H1 (cell line): ENCODE results near the gene MAD2L1BP.

Source experiments
- ASH2L ChIP-seq: fragments of 200-600, 300-600 bp; sonication (generic); IDR thresholded peaks from one replicate; pipeline ENCODE4 v1.7.1; 2017; ENCODE audit warnings: low read length
- CEBPB ChIP-seq: IDR thresholded peaks from 2 replicates; pipeline ENCODE4 v1.6.1; 2012; ENCODE audit warnings: low read depth, low read length
- EZH2 ChIP-seq: fragments of 200-600 bp; sonication (generic); IDR thresholded peaks from 2 replicates; pipeline ENCODE4 v1.7.1; 2012; ENCODE audit warnings: low read depth, mild to moderate bottlenecking, moderate library complexity, low read length, inconsistent platforms; ENCODE audit not compliant: severe bottlenecking
- GABPA ChIP-seq: IDR thresholded peaks from 2 replicates; pipeline ENCODE4 v1.6.1; 2011; ENCODE audit warnings: mild to moderate bottlenecking, low read length, moderate library complexity, borderline replicate concordance; ENCODE audit not compliant: insufficient read depth
- GTF2F1 ChIP-seq: IDR thresholded peaks from 2 replicates; pipeline ENCODE4 v1.6.1; 2012; ENCODE audit warnings: low read depth, low read length, improper control_type of control experiment, borderline replicate concordance
- NRF1 ChIP-seq: IDR thresholded peaks from 2 replicates; pipeline ENCODE4 v1.6.1; 2011; ENCODE audit warnings: mild to moderate bottlenecking, low read depth, low read length, improper control_type of control experiment
- RNF2 ChIP-seq: fragments of 200-900, 300-1000 bp; sonication (generic); IDR thresholded peaks from 2 replicates; pipeline ENCODE4 v1.7.1; 2016; ENCODE audit warnings: borderline replicate concordance, low read depth, mild to moderate bottlenecking, antibody characterized with exemption, low read length; ENCODE audit not compliant: poor library complexity, severe bottlenecking; ENCODE audit errors: missing control alignments
- SIX5 ChIP-seq: IDR thresholded peaks from 2 replicates; pipeline ENCODE4 v1.6.1; 2011; ENCODE audit warnings: mild to moderate bottlenecking, low read depth, low read length
- SRF ChIP-seq: IDR thresholded peaks from 2 replicates; pipeline ENCODE4 v1.6.1; 2011; ENCODE audit warnings: mild to moderate bottlenecking, low read depth, low read length, moderate library complexity
- YY1 ChIP-seq: IDR thresholded peaks from 2 replicates; pipeline ENCODE4 v1.6.1; 2011; ENCODE audit warnings: low read depth, mild to moderate bottlenecking, low read length
- ZNF274 ChIP-seq: IDR thresholded peaks from 2 replicates; pipeline ENCODE4 v1.7.0; 2012; ENCODE audit warnings: low read length, borderline replicate concordance; ENCODE audit errors: extremely low read depth
- TF ChIP-seq, protein P1 (sequence below), 3 experiments: IDR thresholded peaks; 1 replicate in 2 of 3; 2 replicates in 1 of 3; pipeline versions ENCODE4 v1.5.1 to v1.6.1; 2011; ENCODE audit warnings: low read length in 3 of 3, mild to moderate bottlenecking in 3 of 3, inconsistent platforms in 2 of 3, low read depth in 1 of 3, moderate library complexity in 1 of 3; ENCODE audit not compliant: insufficient read depth in 1 of 3; ENCODE audit errors: control extremely low read depth in 1 of 3
- TF ChIP-seq, protein P2 (sequence below): IDR thresholded peaks from 2 replicates; pipeline ENCODE4 v1.6.1; 2011; ENCODE audit warnings: low read length, improper control_type of control experiment
- TF ChIP-seq, protein P3 (sequence below): IDR thresholded peaks from 2 replicates; pipeline ENCODE4 v1.6.1; 2012; ENCODE audit warnings: inconsistent platforms

DNA sequence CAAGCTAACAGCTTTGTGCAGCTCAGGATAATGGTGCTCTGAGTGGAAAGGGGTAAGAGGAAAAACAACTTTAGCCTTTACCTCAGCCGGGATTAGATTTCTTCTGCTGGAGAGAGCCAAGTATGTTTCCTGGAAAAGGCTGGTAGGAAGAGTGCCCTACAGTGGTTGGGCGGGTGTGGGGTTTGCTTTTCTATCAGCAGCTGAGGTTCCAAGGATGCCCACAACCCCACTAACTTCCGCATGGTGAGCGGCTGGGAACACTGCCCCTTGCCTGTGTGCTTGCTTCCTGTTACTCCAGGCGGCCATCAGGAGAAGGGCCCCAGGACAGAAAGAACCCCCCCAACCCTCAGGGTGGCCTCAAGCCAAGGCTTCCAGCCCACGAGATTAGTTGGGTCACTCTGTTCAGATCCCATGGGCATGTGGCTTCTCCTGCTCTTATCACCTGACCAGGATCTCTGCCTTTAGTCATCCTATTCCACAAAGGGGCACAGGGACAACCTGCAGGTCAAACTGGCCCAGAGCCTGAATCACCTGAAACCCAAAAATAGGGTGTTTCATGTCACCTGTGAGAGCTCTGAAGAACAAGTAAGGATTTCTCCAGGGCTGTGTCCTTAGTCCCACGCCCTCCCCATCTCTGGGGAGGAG lies 41.4 kb downstream of the MAD2L1BP start:
- TF ChIP-seq RNF2 (no peak), ZNF274 (no peak), NRF1 (no peak), SIX5 (no peak), SRF (no peak), CEBPB (no peak), YY1 (no peak), EZH2 (no peak), GTF2F1 (no peak), GABPA (no peak), ASH2L (no peak)
- TF ChIP-seq, protein P1, sequence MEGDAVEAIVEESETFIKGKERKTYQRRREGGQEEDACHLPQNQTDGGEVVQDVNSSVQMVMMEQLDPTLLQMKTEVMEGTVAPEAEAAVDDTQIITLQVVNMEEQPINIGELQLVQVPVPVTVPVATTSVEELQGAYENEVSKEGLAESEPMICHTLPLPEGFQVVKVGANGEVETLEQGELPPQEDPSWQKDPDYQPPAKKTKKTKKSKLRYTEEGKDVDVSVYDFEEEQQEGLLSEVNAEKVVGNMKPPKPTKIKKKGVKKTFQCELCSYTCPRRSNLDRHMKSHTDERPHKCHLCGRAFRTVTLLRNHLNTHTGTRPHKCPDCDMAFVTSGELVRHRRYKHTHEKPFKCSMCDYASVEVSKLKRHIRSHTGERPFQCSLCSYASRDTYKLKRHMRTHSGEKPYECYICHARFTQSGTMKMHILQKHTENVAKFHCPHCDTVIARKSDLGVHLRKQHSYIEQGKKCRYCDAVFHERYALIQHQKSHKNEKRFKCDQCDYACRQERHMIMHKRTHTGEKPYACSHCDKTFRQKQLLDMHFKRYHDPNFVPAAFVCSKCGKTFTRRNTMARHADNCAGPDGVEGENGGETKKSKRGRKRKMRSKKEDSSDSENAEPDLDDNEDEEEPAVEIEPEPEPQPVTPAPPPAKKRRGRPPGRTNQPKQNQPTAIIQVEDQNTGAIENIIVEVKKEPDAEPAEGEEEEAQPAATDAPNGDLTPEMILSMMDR (IDR thresholded peaks at IDR 0.05; ENCODE audit: control extremely low read depth in 1 of 3, insufficient read depth in 1 of 3, low read depth in 1 of 3, low read length in 3 of 3): no peak
- TF ChIP-seq, protein P2, sequence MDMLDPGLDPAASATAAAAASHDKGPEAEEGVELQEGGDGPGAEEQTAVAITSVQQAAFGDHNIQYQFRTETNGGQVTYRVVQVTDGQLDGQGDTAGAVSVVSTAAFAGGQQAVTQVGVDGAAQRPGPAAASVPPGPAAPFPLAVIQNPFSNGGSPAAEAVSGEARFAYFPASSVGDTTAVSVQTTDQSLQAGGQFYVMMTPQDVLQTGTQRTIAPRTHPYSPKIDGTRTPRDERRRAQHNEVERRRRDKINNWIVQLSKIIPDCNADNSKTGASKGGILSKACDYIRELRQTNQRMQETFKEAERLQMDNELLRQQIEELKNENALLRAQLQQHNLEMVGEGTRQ: no peak
- TF ChIP-seq, protein P3, sequence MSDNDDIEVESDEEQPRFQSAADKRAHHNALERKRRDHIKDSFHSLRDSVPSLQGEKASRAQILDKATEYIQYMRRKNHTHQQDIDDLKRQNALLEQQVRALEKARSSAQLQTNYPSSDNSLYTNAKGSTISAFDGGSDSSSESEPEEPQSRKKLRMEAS: no peak
